Loucy (cell line): Measurements from ENCODE around the gene MPG.

Experiments
- H2AFZ ChIP-seq: fragments of 200-600 bp; sonication (generic); 2 replicates; pipeline ENCODE4 v1.6.0; 2016; ENCODE audit warnings: antibody characterized with exemption, mild to moderate bottlenecking, low read length, moderate library complexity
- H3F3A ChIP-seq: fragments of 200-600 bp; 2 replicates; pipeline ENCODE4 v1.6.0; 2016; ENCODE audit warnings: antibody characterized with exemption, low read depth, mild to moderate bottlenecking
- H3K27me3 ChIP-seq: fragments of 200-600 bp; sonication (generic); 2 replicates; pipeline ENCODE4 v1.6.1; 2014; ENCODE audit warnings: low read length, mild to moderate bottlenecking; ENCODE audit not compliant: insufficient read depth, poor library complexity, severe bottlenecking
- H3K36me3 ChIP-seq: fragments of 200-600 bp; sonication (generic); 2 replicates; pipeline ENCODE4 v1.6.1; 2016; ENCODE audit warnings: low read length; ENCODE audit not compliant: insufficient read depth
- H3K4me1 ChIP-seq: fragments of 200-600 bp; sonication (generic); 2 replicates; pipeline ENCODE4 v1.5.1; 2014; ENCODE audit warnings: low read length, mild to moderate bottlenecking; ENCODE audit not compliant: insufficient read depth, poor library complexity, severe bottlenecking
- H3K4me2 ChIP-seq: fragments of 200-600 bp; sonication (generic); 2 replicates; pipeline ENCODE4 v1.6.0; 2014; ENCODE audit warnings: antibody characterized with exemption, low read length, low read depth, mild to moderate bottlenecking; ENCODE audit not compliant: poor library complexity, severe bottlenecking
- H3K4me3 ChIP-seq: fragments of 200-600 bp; sonication (generic); 2 replicates; pipeline ENCODE4 v1.5.1; 2014; ENCODE audit warnings: low read length, mild to moderate bottlenecking, mixed read lengths; ENCODE audit not compliant: poor library complexity, severe bottlenecking
- H3K79me2 ChIP-seq: fragments of 200-600 bp; sonication (generic); 2 replicates; pipeline ENCODE4 v1.6.1; 2014; ENCODE audit warnings: low read length; ENCODE audit not compliant: insufficient read depth
- H3K9ac ChIP-seq: fragments of 200-600 bp; sonication (generic); 2 replicates; pipeline ENCODE4 v1.6.0; 2014; ENCODE audit warnings: mild to moderate bottlenecking, low read depth, low read length, moderate library complexity; ENCODE audit not compliant: poor library complexity, severe bottlenecking
- H3K9me2 ChIP-seq: fragments of 200-600 bp; sonication (generic); replicated peaks from 2 replicates; pipeline ENCODE4 v1.6.1; 2016; ENCODE audit warnings: low read depth, low read length, mixed read lengths
- H3K9me3 ChIP-seq: fragments of 200-600 bp; sonication (generic); 2 replicates; pipeline ENCODE4 v1.6.1; 2014; ENCODE audit warnings: mild to moderate bottlenecking, antibody characterized with exemption, low read length, low read depth; ENCODE audit not compliant: insufficient read depth
- H4K20me1 ChIP-seq: fragments of 200-600 bp; sonication (generic); 2 replicates; pipeline ENCODE4 v1.6.0; 2014; ENCODE audit warnings: antibody characterized with exemption, low read length, mild to moderate bottlenecking; ENCODE audit not compliant: insufficient read depth, poor library complexity, severe bottlenecking
- EZH2phosphoT487 ChIP-seq: fragments of 200-600 bp; IDR thresholded peaks from 2 replicates; pipeline ENCODE4 v1.6.1; 2018; ENCODE audit warnings: antibody characterized with exemption, mild to moderate bottlenecking, moderate library complexity, borderline replicate concordance
- TF ChIP-seq, protein P1 (sequence below): fragments of 200-600 bp; sonication (generic); conservative IDR thresholded peaks from 2 replicates; pipeline ENCODE4 v1.5.1; 2014; ENCODE audit warnings: mild to moderate bottlenecking, antibody characterized with exemption, low read length

MPG gene

DNA sequence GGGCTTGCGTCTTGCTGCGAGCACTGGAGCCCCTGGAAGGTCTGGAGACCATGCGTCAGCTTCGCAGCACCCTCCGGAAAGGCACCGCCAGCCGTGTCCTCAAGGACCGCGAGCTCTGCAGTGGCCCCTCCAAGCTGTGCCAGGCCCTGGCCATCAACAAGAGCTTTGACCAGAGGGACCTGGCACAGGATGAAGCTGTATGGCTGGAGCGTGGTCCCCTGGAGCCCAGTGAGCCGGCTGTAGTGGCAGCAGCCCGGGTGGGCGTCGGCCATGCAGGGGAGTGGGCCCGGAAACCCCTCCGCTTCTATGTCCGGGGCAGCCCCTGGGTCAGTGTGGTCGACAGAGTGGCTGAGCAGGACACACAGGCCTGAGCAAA is 7.4 kb downstream of the MPG start:
- Histone ChIP-seq H3K9ac (peak overlapping the region; percentile 72), H3K27me3 (no peaks in the 10 kb centered on the region), H3K4me3 (peak overlapping the region; percentile 62), H3K9me2 (no peaks in the 10 kb centered on the region), H3F3A (no peaks in the 10 kb centered on the region; the same call in 1 of the 2 replicates), H3K36me3 (no peaks in the 10 kb centered on the region), H3K4me2 (peak overlapping the region; percentile 81), H3K79me2 (no peaks in the 10 kb centered on the region; the same call in 1 of the 2 replicates), H4K20me1 (no peaks in the 10 kb centered on the region), H3K9me3 (no peaks in the 10 kb centered on the region), H3K4me1 (peaks cover 41% of the 10 kb centered on the region), H2AFZ (no peak overlapping the region)
- TF ChIP-seq, protein P1, sequence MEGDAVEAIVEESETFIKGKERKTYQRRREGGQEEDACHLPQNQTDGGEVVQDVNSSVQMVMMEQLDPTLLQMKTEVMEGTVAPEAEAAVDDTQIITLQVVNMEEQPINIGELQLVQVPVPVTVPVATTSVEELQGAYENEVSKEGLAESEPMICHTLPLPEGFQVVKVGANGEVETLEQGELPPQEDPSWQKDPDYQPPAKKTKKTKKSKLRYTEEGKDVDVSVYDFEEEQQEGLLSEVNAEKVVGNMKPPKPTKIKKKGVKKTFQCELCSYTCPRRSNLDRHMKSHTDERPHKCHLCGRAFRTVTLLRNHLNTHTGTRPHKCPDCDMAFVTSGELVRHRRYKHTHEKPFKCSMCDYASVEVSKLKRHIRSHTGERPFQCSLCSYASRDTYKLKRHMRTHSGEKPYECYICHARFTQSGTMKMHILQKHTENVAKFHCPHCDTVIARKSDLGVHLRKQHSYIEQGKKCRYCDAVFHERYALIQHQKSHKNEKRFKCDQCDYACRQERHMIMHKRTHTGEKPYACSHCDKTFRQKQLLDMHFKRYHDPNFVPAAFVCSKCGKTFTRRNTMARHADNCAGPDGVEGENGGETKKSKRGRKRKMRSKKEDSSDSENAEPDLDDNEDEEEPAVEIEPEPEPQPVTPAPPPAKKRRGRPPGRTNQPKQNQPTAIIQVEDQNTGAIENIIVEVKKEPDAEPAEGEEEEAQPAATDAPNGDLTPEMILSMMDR: no peak
- no peak for TF ChIP-seq EZH2phosphoT487

DNA sequence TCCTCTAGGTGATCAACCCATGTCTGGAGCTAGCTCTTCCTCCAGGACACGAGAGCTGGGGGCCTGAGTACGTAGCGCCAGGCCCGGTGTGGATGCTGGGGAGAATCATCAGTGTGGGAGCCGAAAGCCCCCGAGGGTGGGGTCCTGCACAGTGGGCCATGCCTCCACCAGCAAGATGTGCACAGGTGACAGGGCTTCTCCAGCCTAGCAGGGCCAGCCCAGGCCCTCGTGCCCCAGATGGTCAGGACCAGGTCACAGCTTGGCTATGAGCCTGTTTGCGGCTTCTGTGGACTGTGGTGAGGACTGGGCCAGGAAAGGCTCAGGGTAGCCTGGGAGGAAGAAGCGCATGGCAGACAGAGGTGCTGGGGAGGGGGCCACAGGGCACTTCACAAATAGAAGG is 7.8 kb downstream of the MPG start:
- Histone ChIP-seq H3K9me3 (no peaks in the 10 kb centered on the region), H3K9ac (peak overlapping the region; percentile 72), H3K4me1 (peaks cover 40% of the 10 kb centered on the region), H3K79me2 (no peaks in the 10 kb centered on the region; the same call in 1 of the 2 replicates), H3K4me2 (peak overlapping the region; percentile 81), H3K9me2 (no peaks in the 10 kb centered on the region), H3K27me3 (no peaks in the 10 kb centered on the region), H3K4me3 (peak overlapping the region; percentile 62), H3K36me3 (no peaks in the 10 kb centered on the region), H4K20me1 (no peaks in the 10 kb centered on the region), H3F3A (no peaks in the 10 kb centered on the region; the same call in 1 of the 2 replicates), H2AFZ (no peak overlapping the region)
- TF ChIP-seq EZH2phosphoT487: no peak
- TF ChIP-seq, protein P1: no peak

DNA sequence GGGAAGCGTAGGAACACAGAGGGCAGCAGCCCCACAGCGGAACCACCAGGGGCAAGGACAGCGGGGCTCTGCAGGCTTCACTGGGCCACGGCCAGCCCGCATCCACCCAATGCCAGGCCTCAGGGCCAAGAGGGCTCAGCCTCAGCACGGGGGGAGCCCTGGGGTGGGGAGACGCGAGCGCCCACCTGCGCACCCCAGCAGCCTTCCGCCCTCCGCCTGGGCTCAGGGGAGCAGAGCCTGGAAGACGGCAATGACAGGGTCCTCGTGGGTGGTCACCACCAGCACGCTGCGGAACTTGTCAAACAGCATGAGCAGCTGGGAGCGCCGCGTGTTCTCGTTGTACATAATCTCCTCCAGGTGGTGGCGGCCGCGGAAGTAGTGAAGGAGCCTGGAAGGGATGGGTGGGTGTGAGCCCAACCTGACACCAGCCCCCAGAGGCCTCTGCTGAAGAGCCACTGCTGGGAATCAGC is 8.5 kb downstream of the MPG start:
- Histone ChIP-seq H3K4me1 (peaks cover 38% of the 10 kb centered on the region), H3K79me2 (no peaks in the 10 kb centered on the region; the same call in 1 of the 2 replicates), H4K20me1 (no peaks in the 10 kb centered on the region), H3F3A (no peaks in the 10 kb centered on the region; the same call in 1 of the 2 replicates), H3K4me2 (peak overlapping the region; percentile 81), H3K4me3 (peak overlapping the region; percentile 62), H3K9me2 (no peaks in the 10 kb centered on the region), H3K9me3 (no peaks in the 10 kb centered on the region), H3K27me3 (no peaks in the 10 kb centered on the region), H3K9ac (peak overlapping the region; percentile 72), H3K36me3 (no peaks in the 10 kb centered on the region), H2AFZ (no peak overlapping the region)
- TF ChIP-seq, protein P1: no peak
- TF ChIP-seq EZH2phosphoT487: no peak
